PC-3 (cell line): ENCODE measurements around the gene SPINDOC. TPM values are rescaled to one million over a fixed set of nuclear protein-coding genes. Genes with fewer than 3 reads are reported as not detected.
"Not testable (repeated sequence)": the region's sequence is repeated elsewhere in the genome, so short reads cannot be mapped to it uniquely, and the experiment has no call there.

Experiments
- ATAC-seq: fragments of 200-7000 bp; cut with Tn5 transposase; 2 replicates; pipeline ENCODE4 v1.9.1; 2020; ENCODE audit warnings: mild to moderate bottlenecking, moderate library complexity
- BruUV-seq: library from RNA; stranded (reverse); fragments of 400-500 nt; replicated peaks from 2 replicates; lab custom pipeline; 2021; lab: Mats Ljungman, UMichigan
- CTCF ChIA-PET: fragments of 300-600 bp; sonication (Branson Sonifier 250); formaldehyde crosslinking; loops from one replicate; lab custom pipeline; 2022; ENCODE audit warnings: antibody characterized with exemption; lab: Charles Lee
- POLR2A ChIA-PET: fragments of 300-600 bp; sonication (Branson Sonifier 250); formaldehyde crosslinking; loops from one replicate; lab custom pipeline; 2022; ENCODE audit warnings: antibody characterized with exemption; ENCODE audit not compliant: unreplicated experiment; lab: Charles Lee
- DNase-seq: peaks from one replicate; pipeline ENCODE4 v3.0.0-alpha.2; 2015
- H2AFZ ChIP-seq: fragments of 300-600 bp; sonication (generic); 2 replicates; pipeline ENCODE4 v1.6.0; 2016; ENCODE audit warnings: antibody characterized with exemption, low read length
- H3F3A ChIP-seq: fragments of 300-600 bp; sonication (generic); one replicate; pipeline ENCODE4 v1.6.0; 2017; ENCODE audit warnings: antibody characterized with exemption, low read length, control low read depth, mild to moderate bottlenecking; ENCODE audit not compliant: unreplicated experiment
- H3K27ac ChIP-seq: fragments of 300-600 bp; sonication (generic); 2 replicates; pipeline ENCODE4 v1.5.1; 2016; ENCODE audit warnings: mild to moderate bottlenecking, low read length
- H3K27me3 ChIP-seq: fragments of 300-600 bp; sonication (generic); 2 replicates; pipeline ENCODE4 v1.6.1; 2016; ENCODE audit warnings: low read length, mixed read lengths
- H3K36me3 ChIP-seq: fragments of 300-600 bp; sonication (generic); 2 replicates; pipeline ENCODE4 v1.6.1; 2016; ENCODE audit warnings: low read depth, mixed run types, low read length, mixed read lengths
- H3K4me1 ChIP-seq: fragments of 300-600 bp; sonication (generic); 2 replicates; pipeline ENCODE4 v1.5.1; 2016; ENCODE audit warnings: low read length; ENCODE audit not compliant: insufficient read depth
- H3K4me2 ChIP-seq: fragments of 300-600 bp; sonication (generic); 2 replicates; pipeline ENCODE4 v1.6.0; 2016; ENCODE audit warnings: low read length
- H3K4me3 ChIP-seq: fragments of 300-600 bp; sonication (generic); 2 replicates; pipeline ENCODE4 v1.5.1; 2016; ENCODE audit warnings: mild to moderate bottlenecking, low read length, mixed read lengths
- H3K79me2 ChIP-seq: fragments of 300-600 bp; sonication (generic); 2 replicates; pipeline ENCODE4 v1.6.1; 2017; ENCODE audit warnings: low read length, mixed read lengths
- H3K9ac ChIP-seq: fragments of 300-600 bp; sonication (generic); 2 replicates; pipeline ENCODE4 v1.6.0; 2016; ENCODE audit warnings: mild to moderate bottlenecking, low read length
- H3K9me2 ChIP-seq: fragments of 300-600 bp; sonication (generic); replicated peaks from 2 replicates; pipeline ENCODE4 v1.6.1; 2016; ENCODE audit warnings: mixed run types, low read length, mixed read lengths
- H3K9me3 ChIP-seq: fragments of 300-600 bp; sonication (generic); 2 replicates; pipeline ENCODE4 v1.6.1; 2016; ENCODE audit warnings: low read length, mixed read lengths
- H4K20me1 ChIP-seq: fragments of 300-600 bp; sonication (generic); 2 replicates; pipeline ENCODE4 v1.6.1; 2016; ENCODE audit warnings: low read length, mixed read lengths
- EZH2 ChIP-seq: fragments of 300-600 bp; sonication (generic); IDR thresholded peaks from one replicate; pipeline ENCODE4 v1.6.1; 2017; ENCODE audit warnings: antibody characterized with exemption, mild to moderate bottlenecking, low read length; ENCODE audit not compliant: unreplicated experiment
- EZH2phosphoT487 ChIP-seq: fragments of 300-600 bp; sonication (generic); IDR thresholded peaks from 2 replicates; pipeline ENCODE4 v1.6.1; 2018; ENCODE audit warnings: mild to moderate bottlenecking, antibody characterized with exemption, low read length, borderline replicate concordance
- intact Hi-C: fragments of 100-400 bp; cut with micrococcal nuclease; formaldehyde crosslinking; loops from 2 replicates; pipeline ENCODE4 v1.9.0; 2023
- total RNA-seq: library from RNA; depleted of rRNA; stranded (reverse); fragments of >200 nt; gene quantifications from 2 replicates; pipeline ENCODE4 v1.2.3, GENCODE V29; 2014
- TF ChIP-seq, protein P1 (sequence below): fragments of 300-600 bp; sonication (generic); conservative IDR thresholded peaks from 2 replicates; pipeline ENCODE4 v1.5.1; 2017; ENCODE audit warnings: antibody characterized with exemption, low read depth, mild to moderate bottlenecking, low read length

The SPINDOC gene
- total RNA-seq, 1 experiment from 2014 or later = 61.5 TPM

DNA sequence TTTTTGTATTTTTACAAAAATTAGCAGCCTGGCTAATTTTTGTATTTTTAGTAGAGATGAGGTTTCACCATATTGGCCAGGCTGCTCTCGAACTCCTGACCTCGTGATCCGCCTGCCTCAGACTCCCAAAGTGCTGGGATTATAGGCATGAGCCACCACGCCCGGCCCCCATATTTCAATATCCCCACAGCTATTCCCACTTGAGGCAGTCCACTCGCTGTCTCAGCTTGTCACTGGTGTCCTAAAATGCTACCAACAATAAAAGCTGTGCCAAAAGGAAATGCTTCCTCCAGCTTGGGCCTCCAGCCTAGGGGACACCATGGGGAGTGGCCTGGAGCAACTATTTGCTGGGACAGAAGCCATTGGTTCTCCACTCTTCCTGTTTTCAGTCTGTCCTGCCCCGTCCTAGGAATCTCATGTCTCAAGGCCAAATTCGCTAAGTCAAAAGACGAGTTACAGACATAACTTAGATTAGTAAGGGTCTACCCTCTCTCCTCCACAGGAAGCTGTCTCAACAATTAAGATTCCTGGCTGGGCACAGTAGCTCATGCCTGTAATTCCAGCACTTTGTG is 7.3 kb upstream of the SPINDOC start:
- Histone ChIP-seq H3K4me3 (no peak overlapping the region), H3K4me1 (peaks cover 32% of the 10 kb centered on the region), H3K79me2 (no peaks in the 10 kb centered on the region), H4K20me1 (no peaks in the 10 kb centered on the region), H3K9ac (no peak overlapping the region), H3K9me2 (no peaks in the 10 kb centered on the region), H3K27me3 (no peaks in the 10 kb centered on the region), H3K4me2 (no peak overlapping the region), H3K27ac (no peak overlapping the region), H3K36me3 (no peaks in the 10 kb centered on the region), H2AFZ (no peak overlapping the region), H3F3A (no peaks in the 10 kb centered on the region), H3K9me3 (no peaks in the 10 kb centered on the region)
- TF ChIP-seq, protein P1, sequence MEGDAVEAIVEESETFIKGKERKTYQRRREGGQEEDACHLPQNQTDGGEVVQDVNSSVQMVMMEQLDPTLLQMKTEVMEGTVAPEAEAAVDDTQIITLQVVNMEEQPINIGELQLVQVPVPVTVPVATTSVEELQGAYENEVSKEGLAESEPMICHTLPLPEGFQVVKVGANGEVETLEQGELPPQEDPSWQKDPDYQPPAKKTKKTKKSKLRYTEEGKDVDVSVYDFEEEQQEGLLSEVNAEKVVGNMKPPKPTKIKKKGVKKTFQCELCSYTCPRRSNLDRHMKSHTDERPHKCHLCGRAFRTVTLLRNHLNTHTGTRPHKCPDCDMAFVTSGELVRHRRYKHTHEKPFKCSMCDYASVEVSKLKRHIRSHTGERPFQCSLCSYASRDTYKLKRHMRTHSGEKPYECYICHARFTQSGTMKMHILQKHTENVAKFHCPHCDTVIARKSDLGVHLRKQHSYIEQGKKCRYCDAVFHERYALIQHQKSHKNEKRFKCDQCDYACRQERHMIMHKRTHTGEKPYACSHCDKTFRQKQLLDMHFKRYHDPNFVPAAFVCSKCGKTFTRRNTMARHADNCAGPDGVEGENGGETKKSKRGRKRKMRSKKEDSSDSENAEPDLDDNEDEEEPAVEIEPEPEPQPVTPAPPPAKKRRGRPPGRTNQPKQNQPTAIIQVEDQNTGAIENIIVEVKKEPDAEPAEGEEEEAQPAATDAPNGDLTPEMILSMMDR = no peak
- no peak for TF ChIP-seq EZH2phosphoT487
- no peak for TF ChIP-seq EZH2
- intact Hi-C loops = no loop called here
- ChIA-PET POLR2A (no interaction called here), CTCF (no interaction called here)
- no TSS peak for BruUV-seq
- ATAC-seq (no peak), DNase-seq (no peak)

DNA sequence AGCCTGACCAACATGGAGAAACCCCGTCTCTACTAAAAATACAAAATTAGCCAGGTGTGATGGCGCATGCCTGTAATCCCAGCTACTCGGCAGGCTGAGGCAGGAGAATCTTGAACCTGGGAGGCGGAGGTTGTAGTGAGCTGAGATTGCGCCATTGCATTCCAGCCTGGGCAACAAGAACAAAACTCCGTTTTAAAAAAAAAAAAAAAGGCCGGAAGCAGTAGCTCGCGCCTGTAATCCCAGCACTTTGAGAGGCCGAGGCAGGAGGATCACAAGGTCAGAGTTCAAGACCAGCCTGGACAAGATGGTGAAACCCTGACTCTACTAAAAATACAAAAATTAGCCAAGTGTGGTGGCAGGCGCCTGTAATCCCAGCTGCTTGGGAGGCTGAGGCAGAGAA is 2.9 kb upstream of the SPINDOC start:
- POLR2A ChIA-PET, intact Hi-C loops: not testable (repeated sequence)

DNA sequence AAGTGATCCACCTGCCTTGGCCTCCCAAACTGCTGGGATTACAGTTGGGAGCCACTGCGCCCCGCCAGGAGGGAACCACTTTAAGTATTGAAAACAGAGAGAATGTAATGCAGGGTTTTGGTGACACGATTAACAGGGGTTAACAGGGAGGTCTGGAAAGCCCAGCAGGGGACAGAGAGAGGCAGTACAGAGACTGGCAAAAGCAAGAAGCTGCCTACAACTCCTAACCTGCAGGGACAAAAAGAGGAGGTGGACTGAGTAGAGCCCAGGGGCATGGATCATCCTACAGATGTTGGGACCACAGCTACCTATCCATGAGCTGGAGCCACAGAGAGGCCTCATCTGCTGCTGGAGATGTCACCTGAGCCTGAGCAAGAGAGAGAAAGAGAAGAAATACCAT is 1.7 kb upstream of the SPINDOC start:
- no peaks in the 10 kb centered on the region for H3K27me3 ChIP-seq
- intact Hi-C loops = no loop called here
- peaks cover 5% of the 10 kb centered on the region; the same call in 1 of the 2 replicates for H3K36me3 ChIP-seq
- H4K20me1 ChIP-seq = peaks cover 26% of the 10 kb centered on the region
- no peak overlapping the region for H3K27ac ChIP-seq
- H3F3A ChIP-seq = no peaks in the 10 kb centered on the region
- no peak overlapping the region for H3K4me3 ChIP-seq
- H3K79me2 ChIP-seq = peaks cover 31% of the 10 kb centered on the region
- BruUV-seq = no TSS peak
- no peak overlapping the region for H2AFZ ChIP-seq
- H3K9ac ChIP-seq = no peak overlapping the region
- ATAC-seq (no peak), DNase-seq (no peak)
- 0 out of 2 replicates have a peak overlapping the region, but pooled peaks have one; percentile 9 for H3K4me2 ChIP-seq
- ChIA-PET POLR2A (no interaction called here), CTCF (no interaction called here)
- no peak for TF ChIP-seq EZH2
- no peak for TF ChIP-seq EZH2phosphoT487
- TF ChIP-seq, protein P1 = no peak
- no peaks in the 10 kb centered on the region for H3K9me3 ChIP-seq
- H3K4me1 ChIP-seq = peaks cover 17% of the 10 kb centered on the region
- no peaks in the 10 kb centered on the region for H3K9me2 ChIP-seq

More for the DNA sequence above, 2.9 kb upstream of the SPINDOC start:
- H3K27me3 ChIP-seq, H3K9ac ChIP-seq, H3K36me3 ChIP-seq, H3K9me3 ChIP-seq, H3F3A ChIP-seq, H2AFZ ChIP-seq, ATAC-seq, H3K4me3 ChIP-seq, H3K9me2 ChIP-seq, CTCF ChIA-PET, DNase-seq, H3K27ac ChIP-seq, BruUV-seq, H3K4me2 ChIP-seq: not testable (repeated sequence)
- Histone ChIP-seq H3K79me2 (peaks cover 20% of the 10 kb centered on the region), H4K20me1 (peaks cover 14% of the 10 kb centered on the region), H3K4me1 (peaks cover 16% of the 10 kb centered on the region)
